HG02981 (cell line): ENCODE results near the gene SRSF4.
"Not testable (repeated sequence)": the region's sequence is repeated elsewhere in the genome, so short reads cannot be mapped to it uniquely, and the experiment has no call there.

Experiments
- ATAC-seq: cut with Tn5 transposase; IDR thresholded peaks from one replicate; pipeline ENCODE4 v1.9.1; 2021; ENCODE audit warnings: mild to moderate bottlenecking, moderate library complexity; ENCODE audit not compliant: unreplicated experiment

Gene SRSF4

DNA sequence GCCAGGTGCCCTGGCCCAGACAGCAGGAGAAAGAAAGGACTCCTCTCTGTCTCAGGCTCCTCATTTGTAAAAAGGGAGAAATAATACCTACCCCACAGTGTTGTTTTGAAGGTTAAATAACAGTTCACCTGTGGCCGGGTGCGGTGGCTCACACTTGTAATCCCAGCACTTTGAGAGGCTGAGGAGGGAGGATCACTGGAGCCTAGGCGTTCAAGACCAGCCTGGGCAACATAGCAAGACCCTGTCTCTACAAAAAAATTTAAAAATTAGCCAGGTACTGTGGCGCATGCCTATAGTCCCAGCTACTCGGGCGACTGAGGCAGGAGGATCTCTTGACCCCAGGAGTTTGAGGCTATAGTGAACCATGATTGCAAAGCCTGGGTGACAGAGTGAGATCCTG, 55.5 kb downstream of the SRSF4 start:
- no peak for ATAC-seq

DNA sequence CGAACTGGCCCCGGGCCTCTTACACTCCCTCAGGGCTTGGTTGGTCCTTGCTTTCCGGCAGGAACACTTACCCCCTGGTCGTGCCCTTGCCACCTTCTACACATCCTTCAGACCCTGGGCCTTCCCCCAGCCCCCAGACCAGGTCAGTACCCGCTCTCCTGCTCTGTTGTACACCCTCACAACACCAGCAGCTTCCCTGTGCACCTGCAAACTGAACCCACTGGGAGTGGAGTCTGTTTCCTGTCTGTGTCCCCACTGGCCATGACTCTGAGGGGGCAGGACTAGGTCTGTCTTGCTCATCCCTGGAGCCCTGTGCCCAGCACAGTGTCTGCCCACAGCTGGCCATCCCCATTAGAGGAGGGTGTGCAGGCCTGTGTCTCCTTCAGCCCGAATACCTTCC, 55.9 kb downstream of the SRSF4 start:
- no peak for ATAC-seq

DNA sequence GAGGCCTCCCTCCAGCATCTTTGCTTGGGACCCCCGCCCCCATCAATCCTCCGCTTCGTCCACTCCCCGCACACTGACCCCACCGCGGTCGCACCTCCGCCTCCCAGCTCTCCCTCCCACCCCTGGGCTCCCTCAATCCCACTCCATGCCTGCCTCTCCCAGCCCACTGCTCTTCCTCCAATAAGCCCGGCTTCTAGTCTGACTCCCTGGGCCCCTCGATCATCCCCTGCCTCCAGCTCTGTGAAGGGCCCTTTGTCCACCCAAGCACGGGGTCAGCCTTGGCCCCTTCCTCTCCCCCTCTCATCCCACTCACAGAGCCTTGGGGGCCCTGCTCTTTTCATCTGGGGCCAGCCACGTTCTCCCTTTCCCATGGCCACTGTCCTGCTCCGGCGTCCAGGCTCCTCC, 56.5 kb downstream of the SRSF4 start:
- no peak for ATAC-seq

DNA sequence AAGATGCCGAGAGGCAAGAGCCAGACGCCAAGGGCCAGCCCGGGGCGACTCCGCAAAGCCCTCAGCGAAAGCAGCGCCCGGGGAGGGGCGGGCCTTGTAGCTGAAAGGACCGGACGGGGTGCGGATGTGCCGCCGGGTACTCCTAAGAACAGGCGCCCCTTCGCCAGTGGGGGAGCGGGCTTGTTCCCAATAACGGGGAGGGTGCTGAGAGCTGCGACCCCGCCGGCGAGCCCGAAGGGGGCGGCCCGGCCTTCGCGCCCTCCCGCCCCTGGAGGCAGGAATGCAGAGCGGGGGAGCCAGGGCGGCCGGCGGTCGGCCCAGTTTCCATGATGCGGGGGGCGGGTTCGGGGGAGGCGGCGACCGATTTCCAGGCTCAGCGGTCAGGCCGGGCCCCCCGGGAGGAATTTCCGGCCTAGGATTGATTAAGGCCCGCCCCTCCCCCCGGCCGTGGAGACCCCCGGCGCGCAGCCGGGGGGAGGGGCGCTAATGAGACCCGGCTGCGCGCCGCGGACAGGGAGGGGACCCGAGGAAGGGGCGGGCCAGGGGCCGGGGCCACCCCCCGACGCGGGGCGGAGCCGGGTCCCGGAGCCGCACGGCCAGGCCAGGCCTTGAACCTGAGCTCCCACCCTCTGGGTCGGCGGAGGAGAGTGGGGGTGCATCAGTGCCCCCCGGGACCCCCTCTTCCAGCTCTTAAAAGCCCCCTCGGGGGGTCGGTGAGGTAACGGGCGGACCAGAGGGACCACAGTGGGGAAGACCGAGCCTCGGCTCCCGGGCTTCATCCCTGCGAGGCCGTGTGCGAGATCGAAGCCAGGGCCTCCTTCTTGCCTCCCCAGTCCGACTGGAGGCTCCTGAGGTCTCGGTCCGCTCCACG, 57.1 kb downstream of the SRSF4 start:
- no peak for ATAC-seq

DNA sequence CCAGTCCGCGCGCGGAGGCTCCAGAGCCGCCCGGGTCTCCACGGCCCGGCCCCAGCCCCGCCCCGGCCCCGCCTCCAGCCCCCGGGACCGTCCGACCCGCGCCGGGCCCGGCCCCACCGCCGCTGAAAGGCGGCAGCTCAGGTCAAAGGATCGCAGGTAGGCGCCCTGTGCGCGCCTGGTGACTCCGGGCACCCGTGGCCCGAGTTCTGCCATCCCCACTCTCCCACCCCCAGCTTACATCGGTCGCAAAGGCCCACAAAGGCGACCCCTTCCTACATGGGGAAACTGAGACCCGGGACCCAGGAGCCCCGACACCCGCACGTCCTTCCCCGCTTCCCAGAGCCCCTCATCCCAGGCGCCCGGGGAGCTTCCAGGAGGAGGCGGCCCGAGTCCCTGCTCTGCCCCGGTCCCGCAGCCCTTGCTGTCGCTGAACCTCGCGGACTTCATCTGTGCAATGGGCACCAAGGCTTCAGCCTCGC, 57.8 kb downstream of the SRSF4 start, which contains the start of gene TMEM200B:
TMEM200B (minus strand) TSS at position 17 of the 479 bp plus-strand sequence. CDS start 2,075 bp downstream, outside the sequence.
- ATAC-seq: no peak

DNA sequence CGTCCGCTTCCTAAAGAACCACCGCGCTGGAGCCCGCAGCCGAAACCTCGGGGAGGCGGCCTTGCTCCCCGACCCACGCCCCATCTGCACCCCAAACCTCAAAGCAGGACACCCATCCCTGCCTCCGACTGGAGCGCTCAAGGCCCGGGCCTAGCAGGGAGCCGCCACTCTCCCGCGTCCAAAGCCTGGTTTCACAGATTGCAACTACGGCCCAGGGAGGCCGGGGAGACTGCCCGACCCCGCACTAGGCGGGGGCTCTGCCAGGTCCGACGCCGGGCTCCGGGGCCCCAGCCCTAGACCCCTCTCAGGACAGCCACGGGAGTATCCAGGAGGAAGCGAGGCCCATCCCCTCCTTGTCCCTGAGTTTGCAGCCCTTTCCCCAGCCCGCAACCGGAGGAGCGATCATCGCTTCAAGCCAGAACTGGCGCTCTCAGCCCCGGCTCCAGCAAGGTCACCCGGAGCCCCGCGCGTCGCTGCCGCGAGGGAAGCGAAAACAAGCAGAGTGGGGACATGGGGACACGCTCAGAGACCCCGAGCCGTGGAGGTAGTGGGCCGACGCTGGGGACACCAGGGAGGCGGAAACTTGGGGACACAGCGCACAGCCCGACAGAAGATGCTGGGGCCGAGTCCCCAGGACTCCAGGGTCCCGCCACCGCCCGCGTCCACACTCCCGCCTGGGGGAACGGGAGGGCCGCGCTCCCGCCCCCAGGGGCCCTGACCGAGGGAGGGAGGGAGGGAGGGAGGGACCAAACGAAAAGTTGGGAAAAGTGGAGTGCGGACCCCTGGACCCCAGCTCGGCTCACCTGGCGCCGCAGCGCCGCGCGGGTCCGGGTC, 58.4 kb downstream of the SRSF4 start:
- no peak for ATAC-seq

DNA sequence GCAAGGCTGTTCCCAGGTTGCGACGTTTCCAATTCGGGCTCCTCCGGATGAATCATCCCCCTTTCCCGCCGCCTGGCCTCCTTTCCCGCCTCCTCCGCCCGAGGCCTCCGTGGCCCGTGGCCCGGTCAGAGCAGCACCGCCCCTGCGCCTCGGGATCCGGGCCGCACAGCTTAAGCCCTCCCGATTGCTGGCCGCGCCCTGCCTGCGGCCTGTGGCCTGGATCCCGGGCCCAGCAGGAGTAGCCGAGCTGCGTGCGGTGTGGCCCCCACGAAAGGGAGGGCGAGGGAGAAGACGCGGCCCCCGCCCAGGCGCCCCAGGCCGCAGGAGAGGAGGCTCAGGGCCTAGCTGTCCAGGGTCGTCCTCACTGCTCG, 59.0 kb downstream of the SRSF4 start:
- no peak for ATAC-seq

DNA sequence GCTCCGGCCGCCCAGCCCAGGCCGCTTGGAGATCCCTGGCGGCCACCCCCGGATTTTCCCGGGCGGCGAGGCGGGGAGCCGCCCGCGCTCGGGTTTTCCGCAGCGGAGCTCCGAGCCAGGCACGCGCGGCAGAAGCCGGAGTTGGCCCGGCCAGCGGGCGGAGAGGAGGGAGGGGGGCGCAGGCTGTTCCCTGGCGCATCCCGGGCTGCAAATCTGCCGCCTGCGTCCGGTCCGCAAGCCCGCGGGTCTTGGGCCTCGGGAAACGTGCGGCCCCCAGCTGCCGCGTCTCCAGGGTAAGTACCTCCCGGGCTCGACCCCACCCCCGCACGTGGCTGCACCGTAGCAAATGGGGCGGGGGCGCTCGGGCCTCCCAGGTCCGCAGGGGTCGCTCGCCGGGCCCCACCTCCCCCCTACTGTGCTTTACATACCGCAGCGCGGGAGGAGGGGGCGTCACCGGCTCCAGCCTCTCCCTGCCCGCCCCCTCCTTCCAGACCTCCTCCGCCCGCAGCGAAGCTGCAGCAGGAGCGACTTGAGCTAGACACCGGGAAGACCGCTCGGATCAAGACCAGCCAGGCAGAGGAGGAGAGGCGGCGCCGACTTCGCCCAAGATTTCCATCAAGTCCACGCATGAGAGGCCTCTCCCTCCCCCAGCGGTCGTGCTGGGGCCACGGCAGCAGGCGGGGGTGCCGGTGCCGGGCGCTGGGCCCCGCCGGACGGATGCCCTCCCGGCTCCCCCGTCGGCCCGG, 59.6 kb downstream of the SRSF4 start:
- no peak for ATAC-seq

DNA sequence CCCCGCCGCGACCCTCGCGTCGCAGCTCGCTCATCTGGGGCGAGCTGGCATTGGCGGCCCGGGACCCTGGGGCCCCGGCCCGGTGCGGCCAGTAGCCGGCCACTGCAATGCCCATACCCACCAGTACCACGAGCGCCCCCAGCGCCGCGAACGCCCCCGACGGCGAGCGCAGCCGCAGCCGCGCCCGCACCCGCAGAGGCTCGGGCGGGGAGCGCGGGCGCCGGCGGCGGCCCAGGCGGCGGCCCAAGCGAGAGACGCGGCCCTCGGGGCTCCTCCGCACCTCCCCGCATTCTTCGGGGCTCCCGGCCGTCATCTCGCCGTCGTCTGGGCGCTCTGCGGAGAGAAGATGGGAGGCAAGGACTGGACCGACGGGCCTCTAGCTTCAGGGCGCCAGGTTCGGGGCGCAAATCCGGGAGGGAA, 60.2 kb downstream of the SRSF4 start:
- ATAC-seq: no peak

DNA sequence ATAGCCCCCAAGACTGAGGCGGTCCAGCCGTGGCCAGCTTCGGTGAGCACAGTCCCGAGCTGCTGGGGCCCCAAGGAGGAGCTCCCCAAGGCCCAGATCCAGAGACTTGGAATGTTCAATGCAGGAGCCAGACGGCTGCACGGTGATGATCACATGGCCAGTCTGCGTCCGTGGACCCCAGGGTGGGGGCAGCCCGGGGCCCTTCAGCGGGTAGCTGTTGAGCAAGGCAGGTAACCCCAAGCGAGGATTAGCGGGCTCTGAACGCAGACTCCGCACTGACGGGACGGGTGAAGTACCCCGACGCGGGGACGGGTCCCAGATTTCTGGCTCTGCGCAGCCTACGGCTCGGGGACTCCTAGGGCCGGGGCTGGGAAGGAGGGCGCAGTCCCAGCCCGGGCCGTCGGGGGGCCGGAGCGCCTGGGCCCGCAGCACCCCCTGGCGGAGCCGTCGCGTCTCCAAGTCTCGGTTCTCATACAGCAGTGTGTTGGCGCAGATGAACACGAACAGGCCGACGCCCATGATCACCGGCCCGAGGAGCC, 60.7 kb downstream of the SRSF4 start:
- no peak for ATAC-seq

DNA sequence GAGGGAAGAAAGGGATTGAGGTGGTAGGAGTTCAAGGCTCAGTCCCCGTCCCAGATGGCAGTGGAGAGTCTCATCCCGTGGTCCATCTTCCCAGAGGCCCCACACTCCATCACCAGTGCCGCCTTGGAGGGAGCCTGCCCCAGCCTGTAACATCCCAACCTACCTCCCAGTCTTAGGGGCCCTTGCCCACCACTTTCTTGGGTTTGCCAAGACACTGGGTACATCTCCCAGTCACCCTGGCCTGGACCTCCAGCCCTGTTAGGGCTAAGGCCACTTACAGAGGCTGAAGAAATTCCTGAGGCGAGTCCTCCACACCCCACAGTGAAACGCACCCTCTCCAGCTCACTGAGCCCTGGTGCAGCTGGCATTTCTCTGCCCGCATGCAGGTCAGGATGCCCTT, 61.3 kb downstream of the SRSF4 start:
- ATAC-seq: no peak

DNA sequence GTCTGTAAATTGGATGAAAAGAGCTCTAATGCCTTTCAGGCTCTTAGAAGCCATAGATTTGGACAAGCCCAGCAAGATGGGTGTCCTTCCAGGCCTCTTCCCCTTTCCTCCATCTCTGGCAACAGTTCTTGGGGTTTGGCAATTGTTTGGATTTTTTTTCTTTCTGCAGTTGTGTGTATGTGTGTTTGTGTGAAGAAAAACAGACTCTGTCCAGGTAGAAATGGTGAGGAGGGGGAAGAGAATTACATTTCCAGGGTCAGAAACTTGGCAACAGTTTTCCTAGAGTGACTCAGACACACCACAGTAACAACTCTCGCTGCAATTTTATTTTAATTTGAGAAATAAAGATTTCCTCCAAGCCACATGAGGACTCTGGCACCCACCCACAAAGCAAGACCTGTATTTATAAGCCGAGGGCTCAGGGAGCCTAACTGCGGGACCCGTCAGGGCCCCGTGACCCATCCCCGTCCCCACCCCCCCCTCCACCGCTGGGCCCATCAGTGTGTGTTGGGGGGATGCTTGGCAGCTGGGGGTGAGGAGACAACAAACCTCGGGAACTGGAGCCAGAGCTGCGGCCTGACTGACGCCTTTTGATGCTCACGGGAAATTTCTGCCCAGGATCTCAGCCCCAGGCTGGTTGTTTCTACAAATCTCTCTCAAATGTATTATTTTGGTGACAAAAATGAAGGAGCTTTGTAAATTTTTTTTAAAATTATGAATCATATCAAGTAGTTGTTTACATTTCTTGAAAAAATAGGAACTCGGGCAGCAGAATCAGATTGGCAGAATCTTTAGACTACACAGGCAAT, 62.4 kb downstream of the SRSF4 start:
- ATAC-seq: no peak

DNA sequence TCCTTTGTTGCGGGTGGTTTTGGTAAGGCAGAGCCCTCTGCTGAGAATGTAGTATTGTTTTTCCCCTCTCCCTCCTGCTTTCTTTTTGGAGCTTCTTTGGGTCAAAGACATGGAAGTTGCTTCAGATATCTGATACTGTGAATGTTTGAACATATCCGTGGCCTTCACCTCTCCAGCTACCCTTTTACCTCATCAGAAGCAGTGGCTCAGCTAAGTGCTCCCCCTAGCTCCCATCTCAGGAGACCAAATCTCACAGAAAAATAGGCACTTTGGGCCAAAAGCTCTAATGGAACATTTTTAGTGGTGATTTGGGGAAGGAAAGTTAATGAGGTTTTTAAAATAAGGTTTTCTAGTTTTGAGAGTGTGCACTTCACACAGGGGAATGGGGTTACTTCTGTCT, 64.3 kb downstream of the SRSF4 start:
- no peak for ATAC-seq

DNA sequence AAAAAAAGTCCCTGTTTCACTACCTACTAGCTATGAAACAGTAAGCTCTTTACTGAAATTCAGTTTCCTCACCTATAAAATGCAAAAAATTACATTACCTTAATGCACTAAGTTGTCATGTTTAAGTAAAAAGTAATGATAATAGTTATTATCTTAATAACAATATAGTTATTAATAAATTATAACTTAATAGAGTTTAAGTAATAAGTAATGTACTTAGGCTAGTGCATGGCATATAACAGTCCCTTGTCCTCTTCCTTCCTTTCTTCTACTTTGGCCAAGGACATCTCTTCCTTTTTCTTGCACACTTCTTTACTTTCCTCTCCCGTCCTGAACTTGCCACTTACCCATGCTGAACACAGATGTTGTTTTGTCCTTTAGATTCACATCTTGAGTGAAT, 67.0 kb downstream of the SRSF4 start:
- ATAC-seq: no peak

DNA sequence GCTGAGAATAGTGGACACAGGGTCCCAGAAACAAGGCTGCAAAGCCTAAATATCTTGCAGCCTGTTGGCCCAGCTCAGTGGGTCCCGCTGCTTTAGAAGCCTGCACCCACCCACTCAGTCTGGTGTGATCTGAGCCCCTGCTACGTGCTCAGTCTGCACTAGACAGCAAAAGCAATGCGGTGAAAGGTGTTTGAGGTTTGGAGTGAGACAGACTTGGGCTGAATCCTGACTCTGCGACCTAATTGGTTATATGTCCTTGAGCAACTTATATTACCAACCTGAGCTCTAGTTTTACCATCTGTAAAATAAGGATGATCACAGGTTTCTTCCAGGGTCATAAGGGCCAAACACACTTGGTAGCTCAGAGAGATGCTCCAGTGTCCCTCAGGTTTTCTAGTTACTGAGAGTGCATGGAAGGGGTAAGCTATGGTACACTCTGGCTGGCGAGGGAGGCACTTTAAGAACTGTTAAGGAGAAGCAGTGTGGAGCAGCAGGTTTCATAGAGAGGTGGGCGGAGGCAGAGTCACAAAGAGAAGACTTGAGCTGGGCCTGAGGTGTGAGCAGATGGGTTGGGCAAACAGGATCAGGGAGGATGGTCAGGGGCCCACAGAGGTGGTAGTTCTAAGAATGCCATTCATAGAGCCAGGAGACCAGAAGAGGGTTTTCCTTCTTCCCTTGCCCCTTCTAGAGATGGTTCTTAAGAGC, 68.1 kb downstream of the SRSF4 start:
- ATAC-seq: no peak

DNA sequence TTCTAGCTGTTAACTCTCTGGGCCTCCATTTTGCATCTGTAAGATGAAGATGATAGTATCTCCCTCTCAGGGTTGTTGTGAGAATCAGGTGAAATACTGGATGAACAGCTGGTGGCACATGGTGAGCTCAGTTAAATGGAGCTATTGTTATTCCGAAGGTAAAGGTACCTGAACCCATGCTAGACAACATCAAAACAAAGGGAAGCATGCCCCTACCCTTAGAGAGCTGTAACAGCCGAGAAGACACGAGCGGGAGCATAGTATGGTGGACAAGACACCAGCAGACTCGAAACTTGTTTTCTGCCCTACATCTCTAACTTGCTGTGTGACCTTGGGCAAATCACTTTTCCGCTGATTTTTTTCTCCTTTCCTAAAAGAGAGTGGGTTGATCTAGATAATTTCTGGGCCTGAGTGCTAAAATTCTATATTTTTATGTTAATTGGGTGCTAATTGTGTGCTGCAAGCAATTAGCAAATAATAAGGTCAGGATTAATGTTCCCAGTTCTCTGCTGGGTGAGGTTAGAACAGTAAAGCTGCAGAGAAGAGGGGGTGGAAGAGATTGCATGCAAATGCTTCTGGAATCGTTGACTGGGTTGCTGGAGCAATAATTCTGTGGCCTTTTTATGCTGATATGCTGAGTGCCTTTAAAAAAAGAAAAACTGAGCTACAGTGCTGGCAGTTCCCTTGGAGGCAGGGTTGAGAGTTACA, 68.8 kb downstream of the SRSF4 start:
- ATAC-seq: no peak

DNA sequence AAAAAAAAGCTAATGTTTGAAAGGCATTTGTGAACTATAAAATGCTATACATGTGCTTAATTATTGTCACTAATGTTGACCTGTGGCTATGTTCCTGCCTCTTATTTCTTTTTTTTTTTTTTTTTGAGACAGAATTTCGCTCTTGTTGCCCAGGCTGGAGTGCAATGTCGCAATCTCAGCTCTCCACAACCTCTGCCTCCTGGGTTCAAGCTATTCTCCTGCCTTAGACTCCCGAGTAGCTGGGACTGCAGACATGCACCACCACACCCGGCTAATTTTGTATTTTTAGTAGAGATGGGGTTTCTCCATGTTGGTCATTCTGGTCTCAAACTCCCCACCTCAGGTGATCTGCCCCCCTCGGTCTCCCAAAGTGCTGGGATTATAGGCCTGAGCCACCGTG, 73.7 kb downstream of the SRSF4 start:
- not testable (repeated sequence) for ATAC-seq

DNA sequence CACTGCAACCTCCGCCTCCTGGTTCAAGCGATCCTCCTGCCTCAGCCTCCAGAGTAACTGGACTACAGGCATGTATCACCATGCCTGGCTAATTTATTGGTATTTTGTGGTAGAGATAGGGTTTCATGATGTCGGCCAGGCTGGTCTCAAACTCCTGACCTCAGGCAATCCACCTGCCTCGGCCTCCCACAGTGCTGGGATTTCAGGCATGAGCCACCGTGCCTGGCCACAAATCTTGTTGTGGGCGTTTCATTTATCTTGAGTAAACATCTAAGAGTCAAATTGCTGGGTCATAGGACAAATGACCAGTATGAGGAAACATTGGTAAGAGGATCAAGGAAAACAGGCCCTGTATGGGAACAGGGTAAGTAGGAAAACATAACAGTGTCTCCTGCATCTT, 75.9 kb downstream of the SRSF4 start:
- ATAC-seq: no peak

DNA sequence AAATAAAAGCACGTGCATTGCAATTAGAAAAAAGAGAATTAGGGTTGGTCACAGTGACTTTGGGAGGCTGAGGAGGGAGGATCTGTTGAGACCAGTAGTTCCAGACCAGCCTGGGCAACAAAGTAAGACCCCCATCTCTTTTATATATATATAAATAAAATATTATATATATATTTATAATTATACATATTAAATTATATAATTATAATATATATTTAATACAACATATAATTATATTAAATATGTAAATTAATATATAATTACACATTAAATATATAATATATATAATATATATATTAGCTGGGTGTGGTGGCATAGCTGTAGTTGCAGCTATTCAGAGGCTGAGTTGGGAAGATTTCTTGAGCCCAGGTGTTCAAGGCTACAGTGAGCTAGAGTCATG, 81.2 kb downstream of the SRSF4 start:
- ATAC-seq: no peak
